GM12878 (cell line): ENCODE measurements around the gene DOCK1.

Source experiments
- CTCF ChIP-seq, 3 experiments: IDR thresholded peaks in 2 of 3; conservative IDR thresholded peaks in 1 of 3; 2 replicates each; pipeline ENCODE4 v1.5.1; 2011; ENCODE audit warnings: low read depth in 3 of 3, low read length in 3 of 3, mild to moderate bottlenecking in 3 of 3, control low read depth in 2 of 3, moderate library complexity in 2 of 3, inconsistent platforms in 1 of 3, mixed read lengths in 1 of 3; ENCODE audit not compliant: control insufficient read depth in 2 of 3, insufficient read depth in 1 of 3; ENCODE audit errors: extremely low read depth in 1 of 3
- CUX1 ChIP-seq: IDR thresholded peaks from 2 replicates; pipeline ENCODE4 v1.6.1; 2012; ENCODE audit warnings: improper control_type of control experiment, low read depth, low read length; ENCODE audit not compliant: insufficient replicate concordance
- EP300 ChIP-seq, 2 experiments: fragments of 150-350 bp in 1 of 2; IDR thresholded peaks; 2 replicates each; pipeline ENCODE4 v1.6.1; 2011 to 2012; ENCODE audit warnings: low read depth in 2 of 2, low read length in 2 of 2, borderline replicate concordance in 1 of 2, improper control_type of control experiment in 1 of 2, inconsistent platforms in 1 of 2; ENCODE audit not compliant: control insufficient read depth in 1 of 2
- GABPA ChIP-seq: IDR thresholded peaks from 2 replicates; pipeline ENCODE4 v1.6.1; 2014; ENCODE audit warnings: antibody characterized with exemption, low read depth, mild to moderate bottlenecking, inconsistent platforms
- MYC ChIP-seq: IDR thresholded peaks from 2 replicates; pipeline ENCODE4 v1.6.1; 2011; ENCODE audit warnings: mild to moderate bottlenecking, low read length, moderate library complexity, inconsistent platforms; ENCODE audit not compliant: insufficient read depth, insufficient replicate concordance, insufficient read length, severe bottlenecking
- PRDM15 ChIP-seq: fragments of 450-650 bp; formaldehyde crosslinking; IDR thresholded peaks from 2 replicates; pipeline ENCODE4 v1.4.0; 2020; ENCODE audit warnings: mild to moderate bottlenecking, moderate library complexity
- SPI1 ChIP-seq: IDR thresholded peaks from 2 replicates; pipeline ENCODE4 v1.6.1; 2011; ENCODE audit warnings: low read depth, mild to moderate bottlenecking, low read length, moderate library complexity, borderline replicate concordance; ENCODE audit not compliant: insufficient read depth

GRCh38 chr10:127410030-127410429 lies 504.8 kb downstream of the DOCK1 start:
- TF ChIP-seq CUX1 (no peak), EP300 (IDR thresholded peaks at IDR 0.05; ENCODE audit: borderline replicate concordance in 1 of 2, control insufficient read depth in 1 of 2, low read depth in 2 of 2, low read length in 2 of 2) (no peak), MYC (no peak), CTCF (IDR thresholded peaks at IDR 0.05 in 2 of 3, conservative IDR thresholded peaks at IDR 0.05 in 1 of 3; ENCODE audit: control insufficient read depth in 2 of 3, extremely low read depth in 1 of 3, insufficient read depth in 1 of 3, low read depth in 3 of 3, low read length in 3 of 3) (no peak), GABPA (no peak), PRDM15 (CRISPR knock-in tag) (no peak), SPI1 (no peak)
